ENCODE measurements around the gene GJC2.
A peak's percentile ranks its signal among the peaks of the same experiment; 100 is the strongest.

GJC2 gene

GRCh38 chr1:228146417-228147150, 3.1 kb upstream of the GJC2 start:
- no peak for DNase-seq

DNA sequence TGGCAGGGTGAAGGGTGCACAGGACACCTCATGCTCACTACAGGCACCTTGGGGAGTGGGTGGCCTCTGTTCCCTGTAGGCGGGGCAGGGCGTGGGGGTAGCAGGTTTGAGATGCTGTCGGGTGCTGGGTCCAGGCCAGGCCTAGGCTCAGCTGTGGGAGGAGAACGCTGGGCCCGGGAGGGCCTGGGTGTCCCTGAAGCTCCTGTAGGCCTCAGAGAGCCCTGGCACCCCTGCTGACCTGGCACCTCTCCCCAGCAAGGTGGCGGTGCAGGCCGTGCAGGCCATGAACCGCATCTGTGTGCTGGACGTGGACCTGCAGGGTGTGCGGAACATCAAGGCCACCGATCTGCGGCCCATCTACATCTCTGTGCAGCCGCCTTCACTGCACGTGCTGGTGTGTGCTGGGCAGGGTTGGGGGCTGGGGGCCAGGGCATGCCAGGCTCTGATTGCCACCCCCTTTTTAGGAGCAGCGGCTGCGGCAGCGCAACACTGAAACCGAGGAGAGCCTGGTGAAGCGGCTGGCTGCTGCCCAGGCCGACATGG, 2.5 kb upstream of the GJC2 start:
- no peak for DNase-seq

DNA sequence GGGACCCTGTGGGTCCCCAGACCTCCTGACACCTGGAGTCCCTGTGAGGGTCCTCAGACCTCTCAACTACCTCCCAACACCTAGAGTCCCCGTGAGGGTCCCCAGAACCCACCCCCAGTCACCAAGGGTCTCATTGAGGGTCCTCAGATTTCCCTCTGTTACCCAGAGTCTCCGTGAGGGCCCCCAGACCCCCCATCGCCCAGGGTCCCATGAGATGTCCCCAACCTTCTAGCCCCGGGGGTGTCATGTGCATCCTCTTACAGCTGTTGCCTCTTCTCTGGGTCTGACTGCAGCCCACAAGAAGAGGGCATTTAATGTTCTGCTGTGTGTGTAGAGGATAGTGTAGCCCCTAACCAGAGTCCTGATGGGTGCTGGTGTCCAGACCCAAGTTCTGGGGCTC, 2.0 kb upstream of the GJC2 start:
- DNase-seq: no peak

- no peak for DNase-seq
Measured at GRCh38 chr1:228148196-228148861, 1.4 kb upstream of the GJC2 start.

DNA sequence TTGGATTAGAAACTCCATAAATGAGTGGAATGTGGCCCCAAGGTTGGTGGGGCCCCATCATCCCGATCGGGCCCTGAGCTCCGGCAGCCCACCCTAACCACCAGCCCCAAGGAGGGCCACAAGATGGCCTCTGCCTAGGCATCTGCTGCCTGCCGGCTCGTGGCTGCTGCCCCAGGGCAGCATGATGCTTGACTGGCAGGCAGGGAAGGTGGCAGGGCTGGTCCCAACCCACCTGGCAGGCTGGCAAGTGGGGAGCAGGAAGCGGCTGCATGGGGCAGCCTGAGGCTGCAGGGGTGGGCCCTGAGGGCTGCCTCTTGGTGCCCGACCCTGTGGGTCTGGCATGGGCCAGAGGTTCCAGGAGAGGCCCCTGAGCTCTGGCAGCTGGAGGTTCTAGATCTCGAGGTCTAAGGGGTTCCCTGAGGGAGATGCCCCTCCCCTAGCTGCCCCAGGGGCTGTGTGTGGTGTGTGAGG, 760 bp upstream of the GJC2 start:
- DNase-seq: no peak

DNA sequence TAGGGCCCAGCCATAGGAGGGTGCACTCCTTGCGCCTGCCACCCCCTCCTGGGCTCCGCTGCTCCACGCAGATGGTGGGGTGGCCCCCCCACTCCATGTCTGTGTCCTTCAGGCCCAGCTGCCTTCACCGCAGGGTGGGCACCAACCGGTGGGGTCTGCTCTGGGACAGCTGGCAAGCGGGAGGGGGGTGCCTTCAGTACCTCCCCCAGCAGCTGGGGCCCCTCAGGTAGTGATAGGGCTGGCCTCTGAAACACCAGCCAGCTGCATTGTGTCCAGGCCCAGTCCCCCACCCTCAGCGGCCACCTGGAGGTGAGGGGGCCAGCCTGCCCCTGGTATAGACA, 360 bp downstream of the GJC2 start:
- no peak for DNase-seq

- no peak for DNase-seq
Measured at GRCh38 chr1:228150461-228151179, 890 bp downstream of the GJC2 start.

DNA sequence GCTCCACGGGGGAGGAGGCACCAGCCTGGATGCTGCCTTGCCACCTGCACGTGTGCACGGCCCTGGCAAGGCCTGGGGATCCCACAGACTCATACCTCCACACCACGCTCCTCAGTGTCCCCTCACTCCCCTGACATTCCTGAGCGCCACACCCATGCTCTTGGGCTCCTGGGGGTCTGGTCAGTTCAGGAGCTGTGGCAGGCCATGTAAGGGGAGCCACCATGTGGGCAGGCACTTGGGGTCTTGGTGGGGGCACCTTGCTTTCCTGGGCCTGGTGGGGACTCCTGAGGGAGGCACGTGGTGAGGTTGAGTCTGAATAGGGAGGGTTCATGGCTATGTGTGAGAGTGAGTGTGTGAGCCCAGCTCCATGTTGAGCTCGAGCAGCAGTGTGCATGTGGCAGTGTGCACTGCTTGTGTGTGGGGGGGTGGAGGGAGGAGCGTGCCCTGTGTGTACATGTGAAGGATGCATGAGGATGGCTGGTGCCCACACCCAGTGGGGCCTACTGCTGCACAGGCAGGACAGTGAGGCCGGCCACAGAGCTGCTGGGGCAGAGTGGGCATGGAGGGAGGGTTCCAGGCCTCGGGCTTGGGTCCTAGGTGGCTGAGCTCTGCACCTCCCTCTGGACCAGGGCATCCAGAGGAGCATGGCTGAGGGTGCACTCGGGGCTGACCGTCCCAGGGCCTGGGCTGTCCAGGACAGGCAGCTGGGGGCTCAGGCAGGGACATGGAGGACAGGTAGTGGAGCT, 1.6 kb downstream of the GJC2 start:
- DNase-seq: no peak

DNA sequence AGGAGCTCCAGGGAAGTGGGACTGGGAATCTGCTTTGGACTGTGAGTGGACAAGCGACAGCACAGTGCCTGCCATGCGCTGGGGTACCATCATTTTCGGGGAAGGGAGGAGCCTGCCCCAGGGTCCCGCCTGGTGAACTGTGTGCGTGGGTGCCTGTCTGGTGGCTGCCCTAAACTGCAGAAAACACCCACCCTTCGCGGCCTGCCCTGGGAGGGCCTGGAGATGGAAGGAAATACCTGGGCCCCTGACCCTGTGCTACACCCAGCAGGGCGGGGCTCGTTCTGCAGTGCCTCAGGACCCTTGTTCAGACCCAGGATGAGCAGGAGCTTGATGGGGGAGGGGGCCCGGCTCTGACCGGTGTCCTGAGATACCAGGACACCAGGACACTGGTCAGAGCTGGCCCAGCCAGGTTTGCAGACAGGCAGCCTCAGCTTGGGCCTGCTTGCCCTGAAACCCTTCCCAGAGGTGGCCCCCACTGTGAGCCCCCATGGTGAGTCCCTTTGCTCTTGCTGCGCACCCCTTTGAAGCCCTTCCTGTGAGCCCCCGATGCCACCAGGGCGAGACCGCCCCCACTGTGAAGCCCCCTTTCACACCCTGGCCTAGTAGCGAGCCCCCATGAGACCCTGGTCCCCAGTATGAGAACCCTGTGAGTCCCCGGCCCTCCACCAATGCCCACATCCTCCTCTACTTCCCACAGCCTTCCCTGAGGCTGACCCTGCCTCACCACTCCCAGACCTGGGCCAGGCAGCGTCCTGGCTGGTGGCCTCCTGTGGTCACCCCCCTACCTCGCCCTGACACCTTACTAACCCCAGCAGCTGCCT, 2.6 kb downstream of the GJC2 start:
- no peak for DNase-seq

DNA sequence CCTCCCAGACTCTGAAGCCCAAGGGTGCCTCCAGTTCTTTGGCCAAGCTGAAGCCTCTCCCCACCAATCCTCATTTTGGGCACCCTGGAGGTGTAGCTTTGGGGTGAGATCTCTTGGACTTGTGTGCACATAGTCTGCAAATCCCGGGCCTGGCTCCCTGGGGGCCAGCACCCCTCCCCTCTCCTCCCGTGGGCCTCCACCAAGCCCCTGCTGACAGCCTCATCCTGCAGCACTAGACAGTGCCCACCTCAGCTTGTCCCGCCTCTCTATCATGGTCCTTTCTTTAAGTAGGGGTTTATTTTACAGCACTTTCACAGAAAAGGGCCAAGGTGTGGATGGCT, 3.2 kb downstream of the GJC2 start:
- no peak for DNase-seq

DNA sequence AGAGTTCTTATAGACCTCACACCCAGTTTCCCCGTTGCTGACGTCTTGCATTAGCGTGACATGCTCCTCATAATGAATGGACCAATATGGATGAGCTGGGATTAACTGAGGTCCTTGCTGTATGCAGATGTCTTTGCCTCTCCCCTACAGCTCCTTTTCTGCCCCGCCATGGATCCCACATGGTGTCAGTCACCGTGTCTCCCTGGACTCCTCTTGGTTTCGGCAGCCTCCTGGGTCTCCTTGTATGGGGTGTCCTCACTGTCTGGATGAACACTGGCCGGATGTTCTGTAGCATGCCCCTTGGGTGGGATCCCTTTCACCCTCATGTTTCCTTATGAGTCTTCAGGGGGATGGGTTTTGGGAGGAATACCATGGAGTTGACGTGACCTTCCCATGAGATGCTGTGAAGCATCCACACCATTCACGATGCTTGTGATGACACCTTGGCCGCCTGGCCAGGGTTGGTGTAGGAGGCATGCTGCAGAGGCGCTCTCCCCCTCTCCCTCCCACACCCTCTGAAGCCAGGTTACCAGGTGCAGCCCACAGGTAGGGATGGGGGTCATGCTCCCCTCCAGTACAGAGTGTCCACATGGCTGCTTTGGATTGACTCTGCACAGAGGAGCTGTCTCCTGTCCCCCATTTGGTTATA, 4.4 kb downstream of the GJC2 start:
- DNase-seq: no peak

- DNase-seq: peak; percentile 25
Measured at GRCh38 chr1:228154670-228155571, 5.2 kb downstream of the GJC2 start.

GRCh38 chr1:228155596-228156514, 6.1 kb downstream of the GJC2 start:
- no peak for DNase-seq

GRCh38 chr1:228156515-228156881, 6.8 kb downstream of the GJC2 start:
- DNase-seq: no peak

DNA sequence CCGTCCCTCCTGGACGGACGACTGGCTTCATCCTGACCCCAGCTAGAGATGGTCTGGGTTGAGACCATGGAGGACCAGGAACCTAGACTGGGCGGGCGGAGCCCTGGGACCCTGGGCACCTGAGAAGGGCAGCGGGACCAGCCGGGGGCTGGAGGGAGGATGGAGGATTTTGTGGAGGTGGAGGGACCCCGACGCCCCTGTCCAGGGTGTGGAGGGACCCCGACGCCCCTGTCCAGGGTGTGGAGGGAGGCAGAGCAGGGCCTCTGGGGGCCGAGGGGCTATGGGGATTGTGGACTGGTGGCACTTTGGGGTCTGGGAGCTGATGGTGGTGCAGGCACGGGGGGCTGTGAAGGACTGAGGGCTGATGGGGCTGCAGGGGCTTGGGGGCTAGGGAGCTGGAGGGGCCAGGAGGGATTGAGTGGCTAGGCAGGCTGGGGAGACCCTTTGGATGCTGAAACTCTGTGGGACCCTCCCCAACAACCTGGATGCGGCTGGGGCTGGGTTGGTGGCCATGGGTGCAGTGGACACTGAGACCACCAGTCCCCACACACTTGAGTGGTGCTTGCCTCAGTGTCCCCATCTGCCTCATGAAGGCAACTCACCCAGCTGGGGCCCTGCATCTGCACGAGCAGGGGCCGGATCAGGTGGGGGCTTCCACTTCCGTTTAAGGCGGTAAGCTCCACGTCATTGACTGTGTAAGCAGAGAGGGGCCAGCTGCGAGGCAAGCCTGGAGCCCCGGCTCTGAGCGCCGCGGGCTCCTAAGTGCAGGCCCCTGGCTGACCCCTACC, 7.4 kb downstream of the GJC2 start:
- no peak for DNase-seq

- DNase-seq: no peak
Measured at GRCh38 chr1:228157729-228158126, 8.0 kb downstream of the GJC2 start.

GRCh38 chr1:228158151-228159007, 8.6 kb downstream of the GJC2 start:
- no peak for DNase-seq
